HG02798 (cell line): ENCODE measurements around the gene RPTOR.
"Not testable (repeated sequence)": the region's sequence is repeated elsewhere in the genome, so short reads cannot be mapped to it uniquely, and the experiment has no call there.

ENCODE experiments used
- ATAC-seq: cut with Tn5 transposase; IDR thresholded peaks from one replicate; pipeline ENCODE4 v1.9.1; 2021; ENCODE audit warnings: mild to moderate bottlenecking; ENCODE audit not compliant: unreplicated experiment, poor library complexity

RPTOR gene

DNA sequence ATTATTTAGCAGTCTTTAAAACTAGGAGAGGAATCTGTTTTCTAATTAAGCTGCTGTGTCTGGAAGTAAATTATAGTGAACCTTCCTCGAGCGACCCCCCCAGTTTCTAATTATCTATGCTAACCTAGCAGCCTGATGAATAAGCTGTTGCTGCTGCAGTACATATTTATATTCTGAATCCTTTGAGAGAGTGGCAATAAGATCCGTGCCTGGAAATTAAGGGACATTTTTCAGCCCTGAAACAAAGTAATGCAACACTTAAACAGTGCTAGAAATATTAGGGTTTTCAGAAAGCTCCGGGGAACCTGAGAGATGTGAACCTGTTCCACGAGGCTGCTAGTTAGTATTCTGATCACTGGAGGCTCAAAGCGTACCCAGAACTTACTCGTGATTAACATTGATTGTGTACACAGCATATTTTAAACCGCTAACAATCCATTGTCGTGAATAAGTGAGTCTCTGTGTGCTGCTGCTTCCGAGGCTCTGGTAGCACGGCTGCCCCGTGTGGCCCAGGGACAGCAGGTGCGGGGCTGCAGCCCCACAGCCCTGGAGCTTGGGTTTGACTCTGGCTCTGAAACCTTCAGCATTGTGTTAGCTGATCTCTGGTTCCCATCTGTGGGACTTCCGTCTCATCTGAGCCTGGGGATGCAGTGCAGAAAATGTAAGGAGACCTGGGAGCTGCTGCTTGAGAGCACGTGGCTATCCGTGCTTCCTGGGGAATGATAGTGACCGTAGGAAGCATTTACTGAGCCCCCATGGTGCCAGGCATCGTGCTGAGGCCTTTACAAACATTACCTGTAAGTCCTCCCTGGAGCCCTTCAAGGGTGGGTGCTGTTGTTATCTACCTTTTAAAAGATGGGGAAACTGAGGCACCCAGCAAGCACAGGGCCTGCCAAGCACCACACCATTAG, 256.1 kb downstream of the RPTOR start:
- no peak for ATAC-seq

DNA sequence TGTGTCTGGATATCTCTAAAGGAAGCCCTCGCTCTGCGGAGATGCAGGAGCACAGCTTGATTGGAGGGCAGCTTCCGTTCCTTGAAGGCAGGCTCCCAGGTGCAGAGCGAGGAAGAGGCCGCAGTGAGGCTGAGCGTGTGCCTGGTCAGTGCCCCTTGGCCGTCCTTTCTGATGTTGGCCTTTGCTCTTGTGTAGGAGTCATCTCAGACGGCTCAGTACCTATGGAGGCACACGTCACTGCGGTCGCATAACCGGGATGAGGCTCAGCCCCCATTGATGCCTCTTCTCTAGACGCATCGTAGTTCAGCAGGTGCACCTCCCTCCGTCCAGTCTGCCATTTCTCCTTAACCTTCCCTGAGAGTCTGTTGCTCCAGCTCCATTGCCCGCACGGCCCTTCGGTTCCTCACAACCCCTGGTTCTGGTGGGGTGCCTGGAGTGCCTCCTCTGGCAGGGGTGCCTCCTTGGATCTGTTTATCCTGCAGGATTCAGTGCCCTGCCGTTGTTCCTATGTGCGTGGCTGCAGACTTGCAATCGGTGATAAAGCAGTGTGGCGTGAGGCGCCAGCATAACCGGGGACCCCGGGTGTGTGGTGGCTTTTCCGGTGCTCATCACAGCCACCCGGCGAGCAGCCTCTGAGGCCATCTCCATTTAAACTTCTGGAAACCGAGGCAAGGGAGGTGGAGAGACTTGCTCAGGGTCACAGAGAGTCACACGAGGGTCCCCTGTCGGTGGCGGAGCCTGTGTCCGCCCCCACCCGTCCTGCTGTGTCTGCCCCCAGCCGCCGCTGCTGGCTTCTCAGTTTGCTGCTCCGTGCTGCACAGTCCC, 258.2 kb downstream of the RPTOR start:
- no peak for ATAC-seq

DNA sequence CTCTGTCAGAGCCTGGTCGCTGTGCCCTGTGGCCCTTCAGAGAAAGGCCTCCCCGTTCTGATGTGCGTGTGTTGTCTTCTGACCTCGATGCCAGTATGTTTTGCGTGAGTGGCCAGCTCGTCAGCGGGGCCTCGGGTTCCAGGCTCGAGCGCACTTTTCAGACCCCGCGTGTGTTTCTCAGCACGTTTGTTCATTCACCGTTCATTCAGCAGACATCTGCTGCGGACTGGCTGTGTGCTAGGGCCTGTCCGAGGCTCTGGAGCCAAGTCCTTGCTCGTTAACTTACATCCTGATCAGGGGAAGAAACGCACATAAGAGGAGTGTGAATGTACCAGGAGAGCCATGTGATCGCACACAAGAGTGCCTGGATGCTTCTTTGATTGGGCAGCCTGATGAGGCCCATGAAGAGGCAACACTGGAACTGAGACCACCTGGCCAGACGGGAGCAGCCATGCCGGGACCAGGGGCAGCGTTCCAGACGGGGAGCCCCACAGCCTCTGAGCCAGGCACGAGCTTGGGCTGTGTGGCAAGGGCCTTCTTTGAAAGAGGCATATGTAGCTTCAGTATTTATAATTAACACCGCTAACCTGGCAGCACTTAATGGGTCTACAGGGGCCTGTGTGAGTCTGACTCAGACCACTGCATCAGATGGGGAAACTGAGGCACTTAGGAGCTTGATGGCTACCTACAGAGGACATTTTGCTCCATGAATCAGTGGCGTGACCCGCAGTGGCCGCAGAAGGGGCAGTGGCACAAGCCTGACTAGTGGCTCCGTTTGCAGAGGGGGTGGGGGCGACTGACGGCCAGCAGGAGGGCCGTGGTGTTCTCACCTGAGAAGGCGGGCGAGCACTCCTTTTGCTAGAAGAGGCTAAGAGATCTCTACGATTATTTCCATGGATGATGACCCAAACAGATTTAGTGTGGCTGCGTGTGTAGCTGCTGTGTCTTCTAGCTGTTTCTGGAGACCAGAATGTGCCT, 259.1 kb downstream of the RPTOR start:
- ATAC-seq, result no peak

DNA sequence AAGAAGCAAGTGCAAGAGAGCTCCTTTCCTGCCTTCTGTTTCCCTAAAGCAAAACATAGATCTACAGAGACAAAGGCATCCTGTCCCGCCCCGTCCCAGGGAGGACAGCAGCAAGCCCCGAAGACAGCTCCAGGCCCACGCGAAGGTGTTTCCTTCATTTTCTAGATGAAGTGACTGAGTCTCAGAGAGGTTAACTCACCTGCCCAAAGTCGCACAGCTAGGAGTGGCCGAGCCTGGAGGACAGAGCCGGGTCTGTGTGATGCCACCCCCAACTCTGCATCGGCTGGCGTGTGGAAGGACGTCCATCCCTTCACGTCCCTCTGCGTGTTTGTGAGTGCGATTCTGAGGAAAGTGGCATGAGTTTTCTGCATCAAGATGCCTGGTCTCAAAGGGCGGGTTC, 259.8 kb downstream of the RPTOR start:
- ATAC-seq, result no peak

DNA sequence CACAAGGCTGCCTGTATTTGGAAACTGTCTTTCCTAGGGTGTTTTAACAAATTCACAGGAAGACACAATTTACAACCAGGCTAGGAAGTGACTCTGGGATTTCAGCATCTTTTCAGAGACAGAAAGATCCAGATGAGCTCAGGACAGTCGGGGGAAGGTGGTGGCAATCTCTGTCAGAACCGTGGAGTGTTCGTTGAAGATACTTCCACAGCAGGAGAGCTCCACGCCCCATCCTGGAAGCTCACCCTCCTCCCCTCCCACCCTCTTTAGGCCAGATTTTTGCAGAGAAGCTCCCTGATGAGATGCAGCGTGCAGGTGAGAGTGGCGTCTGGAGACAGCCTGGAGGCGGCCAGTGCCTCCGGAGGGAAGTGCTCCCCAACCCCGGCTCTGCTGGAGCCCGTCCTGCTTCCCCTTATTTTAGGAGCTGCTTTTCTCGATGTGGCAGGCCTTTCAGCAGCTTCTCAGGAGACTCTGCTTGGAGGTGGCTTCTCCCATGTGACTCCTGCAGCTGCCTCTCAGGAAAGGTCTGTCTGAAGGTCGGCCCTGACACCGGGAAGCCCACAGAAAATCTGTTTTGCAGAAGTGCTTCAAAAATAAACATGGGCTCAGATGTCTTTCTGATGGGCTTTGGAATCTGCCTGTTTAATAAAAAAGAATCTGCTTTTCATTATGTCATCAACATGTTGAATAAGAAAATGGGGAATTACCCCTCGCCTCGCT, 260.6 kb downstream of the RPTOR start:
- ATAC-seq, result no peak

DNA sequence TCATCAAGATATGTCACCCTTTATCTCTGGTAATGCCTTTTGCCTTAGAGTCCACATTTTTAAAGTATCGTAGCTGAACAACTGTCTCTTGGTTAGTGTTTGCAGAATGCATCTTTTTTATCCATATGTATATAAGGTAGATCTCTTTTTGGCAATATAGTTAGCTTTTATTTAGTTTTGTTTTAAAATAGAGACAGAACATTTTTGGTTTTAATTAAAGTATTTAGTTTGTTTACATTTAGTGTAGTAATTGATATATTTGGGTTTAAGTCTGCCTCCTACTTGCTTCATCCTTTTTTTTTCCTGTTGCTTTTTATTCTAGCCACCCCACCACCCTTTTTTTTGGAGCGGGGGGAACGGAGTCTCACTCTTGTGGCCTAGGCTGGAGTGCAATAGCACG, 262.4 kb downstream of the RPTOR start:
- ATAC-seq, result no peak

DNA sequence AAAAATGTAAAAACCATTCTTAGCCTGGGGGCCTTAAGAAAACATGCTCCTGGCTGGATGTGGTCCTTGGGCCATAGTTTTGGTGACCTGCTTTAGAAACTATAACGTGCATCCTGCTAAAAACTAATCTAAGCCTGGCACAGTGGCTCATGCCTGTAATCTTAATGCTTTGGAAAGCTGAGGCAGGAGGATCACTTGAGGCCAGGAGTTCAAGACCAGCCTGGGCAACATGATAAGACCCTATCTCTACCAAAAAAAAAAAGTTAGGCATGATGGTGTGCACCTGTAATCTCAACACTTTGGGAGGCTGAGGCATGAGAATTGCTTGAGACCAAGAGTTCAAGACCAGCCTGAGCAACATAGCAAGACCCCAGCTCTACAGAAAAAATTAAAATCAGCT, 263.2 kb downstream of the RPTOR start:
- no peak for ATAC-seq

DNA sequence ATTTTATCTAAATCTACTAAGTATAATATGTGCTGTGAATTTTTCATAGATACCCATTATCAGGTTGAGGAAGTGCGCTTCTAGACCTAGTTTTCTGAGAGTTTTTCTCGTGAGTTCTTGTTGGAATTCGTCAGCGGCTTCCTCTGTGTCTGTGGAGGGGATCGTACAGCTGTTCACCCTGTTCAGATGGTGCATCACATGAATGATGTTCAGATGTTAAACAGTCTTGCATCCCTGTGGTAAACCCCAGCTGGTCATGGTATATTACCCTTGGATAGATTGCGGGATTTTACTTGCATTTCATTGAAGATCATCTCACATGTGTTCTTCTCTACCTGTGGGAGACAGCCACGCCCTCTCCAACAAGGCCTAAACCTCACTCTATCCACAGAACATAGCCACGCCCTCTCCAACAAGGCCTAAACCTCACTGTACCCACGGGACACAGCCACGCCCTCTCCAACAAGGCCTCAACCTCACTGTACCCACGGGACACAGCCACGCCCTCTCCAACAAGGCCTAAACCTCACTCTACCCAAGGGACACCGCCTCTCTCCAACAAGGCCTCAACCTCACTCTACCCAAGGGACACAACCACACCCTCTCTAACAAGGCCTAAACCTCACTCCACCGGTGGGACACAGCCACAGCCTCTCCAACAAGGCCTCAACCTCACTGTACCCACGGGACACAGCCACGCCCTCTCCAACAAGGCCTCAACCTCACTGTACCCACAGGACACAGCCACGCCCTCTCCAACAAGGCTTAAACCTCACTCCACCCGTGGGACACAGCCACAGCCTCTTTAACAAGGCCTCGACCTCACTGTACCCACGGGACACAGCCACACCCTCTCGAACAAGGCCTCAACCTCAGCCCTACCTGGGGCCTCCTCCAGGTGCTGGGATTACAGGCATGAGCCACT, 266.8 kb downstream of the RPTOR start:
- no peak for ATAC-seq

DNA sequence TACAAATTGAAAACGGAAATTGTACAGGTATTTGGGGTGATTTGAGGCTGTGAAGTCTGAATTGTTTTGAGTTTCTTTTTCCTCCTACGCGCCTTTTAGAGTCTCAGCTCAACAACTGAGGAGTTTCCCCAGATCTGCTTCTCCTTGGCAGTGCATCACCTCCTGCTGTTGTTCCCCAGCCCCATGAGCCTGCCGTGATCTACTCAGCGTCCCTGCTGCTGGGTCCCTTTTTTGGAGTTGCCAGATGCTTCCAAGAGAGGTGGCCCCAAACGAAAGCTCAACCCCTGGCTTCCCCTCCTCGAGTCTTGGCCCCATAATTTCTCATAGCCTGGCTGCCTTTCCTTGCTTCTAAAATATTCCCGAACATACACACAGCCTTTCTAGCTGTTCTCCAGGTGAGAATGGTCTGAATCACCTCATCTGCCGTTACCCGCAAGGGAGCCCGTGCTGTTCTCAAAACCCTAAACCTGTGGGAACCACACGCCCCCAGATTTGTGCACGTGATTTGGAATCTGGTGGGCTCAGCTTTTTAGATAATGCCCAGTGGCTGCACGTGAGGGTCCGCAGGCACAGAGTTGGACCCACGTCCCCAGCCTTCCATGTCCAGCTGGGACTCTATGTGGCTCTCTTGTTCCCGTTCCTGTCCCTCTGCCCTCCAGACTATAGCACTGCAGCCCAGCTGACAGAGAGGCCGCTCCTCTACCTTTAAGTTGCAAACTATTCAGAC, 267.9 kb downstream of the RPTOR start:
- ATAC-seq, result no peak

DNA sequence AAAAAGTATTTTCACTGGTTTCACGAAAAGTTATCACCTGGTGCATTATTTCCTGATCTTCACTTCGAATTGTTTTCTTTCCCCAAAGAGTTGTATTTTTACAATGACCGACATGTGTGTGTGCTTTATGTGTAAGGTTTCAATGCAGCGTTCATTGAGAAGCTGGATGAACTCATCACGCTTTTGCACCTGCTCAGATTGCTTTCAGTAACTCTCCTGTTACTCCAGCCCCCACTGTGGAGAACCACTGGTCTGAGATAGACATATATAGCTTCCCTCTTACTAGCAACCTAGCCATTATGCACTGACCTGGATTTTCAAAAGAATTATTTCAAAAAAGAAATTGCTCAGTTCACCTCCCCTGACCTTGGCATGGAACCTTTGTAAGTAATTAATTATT, 268.7 kb downstream of the RPTOR start:
- no peak for ATAC-seq

DNA sequence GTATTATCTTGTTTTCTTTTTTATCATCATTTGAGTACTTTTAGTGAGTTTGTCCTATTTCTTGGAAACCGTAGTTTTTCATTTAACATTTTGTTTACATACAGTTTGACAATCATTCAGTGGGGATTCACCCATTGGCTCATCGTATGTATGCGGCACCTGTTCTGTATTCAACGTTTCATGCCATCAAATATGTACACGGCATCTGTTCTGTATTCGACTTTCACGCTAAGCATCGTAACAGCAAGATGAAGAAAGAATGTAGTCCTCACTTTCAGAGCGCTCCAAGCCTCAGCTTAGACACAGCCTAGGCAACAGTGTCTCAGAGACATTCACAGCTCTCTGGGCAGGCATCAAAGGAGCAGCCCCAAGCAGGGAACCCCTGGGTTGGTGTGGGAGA, 269.9 kb downstream of the RPTOR start:
- no peak for ATAC-seq

DNA sequence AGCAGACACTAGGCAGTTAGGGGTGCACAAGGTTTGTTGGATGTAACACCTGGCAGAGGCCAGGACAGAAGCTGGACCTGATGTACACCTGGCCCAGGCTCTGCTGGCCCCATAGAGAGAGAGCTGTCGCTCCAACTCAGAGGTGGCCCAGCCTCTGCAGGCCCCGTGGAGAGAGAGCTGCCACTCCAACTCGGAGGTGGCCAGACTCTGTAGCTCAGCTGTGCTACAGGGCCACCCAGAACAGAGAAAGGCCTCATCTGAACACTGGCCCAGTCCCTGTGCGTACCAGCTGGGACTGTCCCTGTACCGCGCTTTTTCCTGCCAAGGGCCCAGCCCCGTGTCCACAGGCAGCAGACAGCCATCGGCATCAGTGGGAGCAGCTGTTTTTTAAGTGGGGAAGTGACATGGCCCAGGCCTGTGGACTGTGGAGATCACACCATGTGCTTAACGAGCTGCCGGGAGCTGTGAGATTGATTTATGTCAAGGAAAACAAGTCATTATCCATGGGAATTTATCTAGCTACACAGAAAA, 270.6 kb downstream of the RPTOR start:
- ATAC-seq, result no peak

DNA sequence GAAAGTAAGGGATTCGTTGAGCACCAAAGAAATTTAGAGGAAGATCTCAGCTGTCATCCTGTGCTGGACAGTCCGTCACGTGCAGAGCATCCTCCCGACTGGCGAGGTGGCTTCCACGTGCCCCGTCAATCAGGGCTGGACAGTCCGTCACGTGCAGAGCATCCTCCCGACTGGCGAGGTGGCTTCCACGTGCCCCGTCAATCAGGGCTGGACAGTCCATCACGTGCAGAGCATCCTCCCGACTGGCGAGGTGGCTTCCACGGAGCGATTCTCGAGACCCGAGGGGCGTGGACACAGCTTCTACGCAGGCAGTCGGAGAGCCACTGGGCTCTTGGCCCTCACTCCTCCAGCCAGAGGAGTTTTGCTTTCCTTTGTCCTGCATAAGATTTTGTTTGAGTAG, 271.1 kb downstream of the RPTOR start:
- ATAC-seq, result not testable (repeated sequence)

DNA sequence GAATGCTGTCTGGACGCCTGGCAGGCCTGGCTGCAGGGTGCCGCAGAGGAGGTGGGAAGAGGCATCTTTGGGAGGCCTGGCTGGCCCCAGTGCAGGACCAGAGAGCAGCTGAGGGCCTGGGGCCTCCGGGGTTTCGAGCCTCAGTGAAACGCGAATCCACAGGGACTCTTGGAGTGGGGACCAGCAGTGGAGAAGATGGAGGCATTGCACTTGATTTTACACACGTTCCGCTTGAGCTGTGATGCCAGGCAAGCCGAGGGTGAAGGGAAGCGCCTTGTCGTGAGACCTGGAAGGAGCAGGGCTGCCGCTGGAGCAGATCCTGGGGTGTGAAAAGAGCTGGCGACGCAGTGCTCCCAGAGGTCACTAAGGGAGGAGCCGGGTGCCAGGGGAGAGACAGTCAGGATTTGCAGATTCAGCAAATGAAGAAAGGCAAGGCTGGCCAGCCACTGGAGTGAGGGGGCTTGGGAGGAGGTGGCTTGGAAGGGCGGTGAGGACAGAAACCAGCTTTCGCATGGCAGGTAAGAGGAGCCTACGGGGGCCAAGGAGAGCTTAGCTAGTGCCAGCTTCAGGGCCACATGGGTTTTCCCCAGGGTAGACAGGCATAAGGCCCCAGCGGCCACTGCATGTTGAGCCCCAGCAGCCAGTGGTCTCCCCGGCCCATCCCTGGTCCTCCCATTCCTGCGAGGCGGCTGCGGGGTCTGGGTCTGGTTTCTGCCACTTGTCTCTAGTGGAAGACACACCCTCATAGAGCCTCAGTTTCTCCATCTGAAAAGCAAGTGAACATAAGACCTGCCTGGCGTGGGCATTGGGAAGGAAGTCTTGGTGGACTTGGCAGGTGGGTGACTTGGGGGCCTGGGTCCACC, 271.8 kb downstream of the RPTOR start:
- ATAC-seq, result no peak

DNA sequence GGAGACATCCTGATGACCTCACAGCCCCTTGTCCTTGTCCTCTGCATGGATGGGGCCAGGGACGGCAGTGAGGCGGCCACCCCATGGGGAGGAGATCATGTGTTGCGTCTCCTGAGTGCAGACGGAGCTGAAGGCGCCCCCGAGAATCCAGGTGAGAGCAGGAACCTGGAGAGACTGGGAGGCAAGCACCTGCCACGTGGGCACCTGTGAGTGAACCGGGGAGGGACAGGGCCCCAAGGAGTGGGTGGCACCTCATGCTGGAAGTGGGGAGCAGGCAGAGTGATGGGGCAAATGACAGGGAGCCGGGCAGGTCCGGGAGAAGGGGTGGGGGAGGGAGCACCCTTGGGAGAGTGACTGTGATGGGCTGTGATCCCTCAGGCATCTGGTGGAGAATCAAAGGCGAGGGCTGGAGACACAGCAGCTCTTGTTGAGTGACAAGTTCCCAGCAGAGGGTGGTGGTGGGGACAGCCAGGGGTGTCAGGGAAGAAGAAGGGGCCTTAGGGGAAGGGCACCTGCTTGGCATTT, 272.7 kb downstream of the RPTOR start:
- ATAC-seq, result no peak

DNA sequence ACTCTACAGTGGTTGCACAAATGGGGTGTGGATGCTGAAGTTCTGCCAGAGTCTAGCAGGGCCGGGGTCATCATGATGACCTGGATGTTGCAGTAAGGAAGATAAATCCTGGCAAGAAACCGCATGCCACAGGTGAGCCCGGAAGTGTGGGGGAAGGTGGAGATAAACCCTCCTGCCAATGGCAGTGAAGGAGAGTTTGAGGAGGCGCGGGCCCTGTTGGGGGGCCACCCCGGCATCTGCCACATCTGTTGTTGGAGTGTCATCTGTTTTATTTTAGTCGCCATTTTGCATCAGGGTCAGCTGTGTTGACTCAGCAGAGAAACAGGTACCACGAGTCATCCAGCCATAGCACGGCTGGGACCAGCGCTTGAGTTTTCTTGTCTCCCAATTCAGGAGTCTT, 273.2 kb downstream of the RPTOR start:
- ATAC-seq, result no peak

DNA sequence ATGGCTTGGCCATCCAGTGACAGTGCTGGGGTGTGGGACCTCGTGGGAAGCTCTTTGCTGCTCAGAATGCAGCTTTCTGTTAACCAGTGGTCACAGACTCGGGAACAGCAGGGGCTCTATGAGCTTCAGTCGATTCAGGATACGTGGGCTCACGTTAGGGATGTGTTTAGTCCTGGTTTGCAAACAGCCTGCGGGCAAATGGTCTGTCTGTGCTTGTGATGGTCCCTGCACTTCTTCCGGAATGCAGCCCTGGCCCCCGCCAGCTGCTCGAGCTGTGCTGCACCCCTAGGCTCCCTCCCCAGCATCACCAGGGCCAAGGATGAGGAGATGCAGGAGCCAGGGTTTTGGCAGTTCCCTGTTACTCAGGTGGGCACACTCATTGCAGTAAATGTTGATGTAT, 274.2 kb downstream of the RPTOR start:
- no peak for ATAC-seq
